HEK293T (cell line): ENCODE data around the gene NAA20.
A peak's percentile ranks its signal among the peaks of the same experiment; 100 is the strongest.
"Not testable (repeated sequence)": the region's sequence is repeated elsewhere in the genome, so short reads cannot be mapped to it uniquely, and the experiment has no call there.

Source experiments
- CTCF ChIA-PET: fragments of 350-600 bp; formaldehyde crosslinking; extraction: SDS; loops from one replicate; lab custom pipeline; 2021; ENCODE audit warnings: antibody characterized with exemption, inconsistent platforms; lab: Yijun Ruan, JAX
- POLR2A ChIA-PET: fragments of 350-600 bp; formaldehyde crosslinking; extraction: SDS; loops from one replicate; lab custom pipeline; 2020; ENCODE audit warnings: antibody characterized with exemption, inconsistent platforms; lab: Yijun Ruan, JAX
- DNase-seq: peaks from one replicate; pipeline ENCODE4 v3.0.0; 2012; ENCODE audit warnings: mixed read lengths; ENCODE audit errors: extremely low spot score
- ARNT ChIP-seq: fragments of 450-650 bp; IDR thresholded peaks from 2 replicates; pipeline ENCODE4 v1.6.1; 2017; ENCODE audit warnings: mild to moderate bottlenecking
- BHLHE40 ChIP-seq: fragments of 450-650 bp; IDR thresholded peaks from 2 replicates; pipeline ENCODE4 v1.6.1; 2016; ENCODE audit warnings: mild to moderate bottlenecking, moderate library complexity, borderline replicate concordance
- CTBP1 ChIP-seq: fragments of 450-650 bp; IDR thresholded peaks from 2 replicates; pipeline ENCODE4 v1.6.1; 2016; ENCODE audit warnings: borderline replicate concordance
- ELF4 ChIP-seq: fragments of 450-650 bp; IDR thresholded peaks from 2 replicates; pipeline ENCODE4 v1.6.1; 2017; ENCODE audit warnings: antibody characterized with exemption
- FOXA1 ChIP-seq: fragments of 450-650 bp; IDR thresholded peaks from 2 replicates; pipeline ENCODE4 v1.6.1; 2016; ENCODE audit warnings: mild to moderate bottlenecking
- FOXK2 ChIP-seq: fragments of 450-650 bp; IDR thresholded peaks from 2 replicates; pipeline ENCODE4 v1.6.1; 2016; ENCODE audit warnings: mild to moderate bottlenecking
- FOXM1 ChIP-seq: fragments of 450-650 bp; IDR thresholded peaks from 2 replicates; pipeline ENCODE4 v1.6.1; 2017; ENCODE audit warnings: mild to moderate bottlenecking, borderline replicate concordance
- HDGF ChIP-seq: fragments of 450-650 bp; IDR thresholded peaks from 2 replicates; pipeline ENCODE4 v1.6.1; 2017; ENCODE audit warnings: antibody characterized with exemption, borderline replicate concordance
- L3MBTL2 ChIP-seq: fragments of 450-650 bp; conservative IDR thresholded peaks from 2 replicates; pipeline ENCODE4 v1.6.1; 2016; ENCODE audit warnings: mild to moderate bottlenecking
- LEF1 ChIP-seq: fragments of 450-650 bp; IDR thresholded peaks from 2 replicates; pipeline ENCODE4 v1.6.1; 2017; ENCODE audit warnings: mild to moderate bottlenecking, borderline replicate concordance
- NFRKB ChIP-seq: fragments of 450-650 bp; IDR thresholded peaks from 2 replicates; pipeline ENCODE4 v1.6.1; 2016; ENCODE audit warnings: mild to moderate bottlenecking, moderate library complexity
- SP1 ChIP-seq: fragments of 450-650 bp; IDR thresholded peaks from 2 replicates; pipeline ENCODE4 v1.6.1; 2017
- SUZ12 ChIP-seq: fragments of 450-650 bp; IDR thresholded peaks from 2 replicates; pipeline ENCODE4 v1.6.1; 2016; ENCODE audit warnings: mild to moderate bottlenecking
- TARDBP ChIP-seq: fragments of 450-650 bp; IDR thresholded peaks from 2 replicates; pipeline ENCODE4 v1.6.1; 2016
- ZNF384 ChIP-seq: fragments of 450-650 bp; IDR thresholded peaks from 2 replicates; pipeline ENCODE4 v1.6.1; 2016
- TF ChIP-seq, protein P1 (sequence below): fragments of 450-650 bp; IDR thresholded peaks from 2 replicates; pipeline ENCODE4 v1.6.1; 2016

Gene NAA20

DNA sequence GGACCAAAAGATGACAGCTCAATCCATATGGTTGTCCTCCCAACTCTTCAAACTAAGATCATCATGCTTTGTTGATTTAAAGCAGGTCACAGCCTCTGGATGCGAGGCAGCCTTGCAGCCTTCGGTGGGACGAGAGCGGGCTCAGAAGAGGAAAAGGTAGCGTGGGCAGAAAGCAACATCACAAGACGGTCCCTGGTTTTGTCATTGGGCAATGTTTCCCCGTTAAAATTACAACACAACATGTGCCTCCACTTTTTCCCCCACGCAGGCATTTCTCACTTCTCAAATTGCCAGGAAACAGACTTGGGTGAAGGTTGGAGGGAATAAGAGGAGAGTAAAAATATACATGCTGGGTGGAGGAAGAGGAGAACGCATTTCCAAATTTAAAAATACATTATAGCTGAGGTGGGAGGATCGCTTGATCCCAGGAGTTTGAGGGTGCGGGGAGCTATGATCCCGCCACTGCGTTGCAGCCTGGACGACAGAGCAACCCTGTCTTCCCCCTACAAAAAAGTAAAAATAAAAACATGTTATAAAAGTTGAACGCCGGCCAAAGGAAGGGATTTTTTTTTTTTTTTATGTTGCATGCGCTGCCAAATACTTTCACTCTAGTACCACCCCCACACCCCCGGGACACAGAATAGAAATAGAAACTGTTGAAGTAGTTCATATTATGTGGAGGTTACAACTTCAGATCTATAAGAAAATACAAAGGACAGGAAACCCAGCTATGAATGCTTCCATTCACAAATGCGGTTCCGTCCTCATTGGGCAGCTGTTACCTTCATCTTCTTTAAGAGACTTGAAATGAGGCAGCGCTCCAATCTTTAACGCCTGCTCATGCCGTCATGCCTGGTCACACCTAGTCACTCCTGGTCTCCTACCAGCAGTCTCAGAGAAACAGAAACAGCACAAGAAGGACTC lies 13.9 kb upstream of the NAA20 start:
- CTCF ChIA-PET: interaction anchor here (0.5 to 0.6 kb wide), 2 partner anchors 10 to 25 kb away, joined by 3 to 4 read pairs; no protein-coding TSS in a partner anchor
- TF ChIP-seq ZNF384: no peak
- no peak for TF ChIP-seq BHLHE40
- no peak for TF ChIP-seq FOXA1
- no peak for TF ChIP-seq TARDBP
- no peak for TF ChIP-seq HDGF
- TF ChIP-seq SP1: no peak
- TF ChIP-seq, protein P1, sequence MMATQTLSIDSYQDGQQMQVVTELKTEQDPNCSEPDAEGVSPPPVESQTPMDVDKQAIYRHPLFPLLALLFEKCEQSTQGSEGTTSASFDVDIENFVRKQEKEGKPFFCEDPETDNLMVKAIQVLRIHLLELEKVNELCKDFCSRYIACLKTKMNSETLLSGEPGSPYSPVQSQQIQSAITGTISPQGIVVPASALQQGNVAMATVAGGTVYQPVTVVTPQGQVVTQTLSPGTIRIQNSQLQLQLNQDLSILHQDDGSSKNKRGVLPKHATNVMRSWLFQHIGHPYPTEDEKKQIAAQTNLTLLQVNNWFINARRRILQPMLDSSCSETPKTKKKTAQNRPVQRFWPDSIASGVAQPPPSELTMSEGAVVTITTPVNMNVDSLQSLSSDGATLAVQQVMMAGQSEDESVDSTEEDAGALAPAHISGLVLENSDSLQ: 0 out of 2 replicates have a peak, but pooled peaks have one; percentile 1
- TF ChIP-seq SUZ12: no peak
- TF ChIP-seq CTBP1: no peak
- no peak for TF ChIP-seq LEF1
- peak; percentile 70 for TF ChIP-seq L3MBTL2
- DNase-seq: no peak
- POLR2A ChIA-PET: no interaction called here

DNA sequence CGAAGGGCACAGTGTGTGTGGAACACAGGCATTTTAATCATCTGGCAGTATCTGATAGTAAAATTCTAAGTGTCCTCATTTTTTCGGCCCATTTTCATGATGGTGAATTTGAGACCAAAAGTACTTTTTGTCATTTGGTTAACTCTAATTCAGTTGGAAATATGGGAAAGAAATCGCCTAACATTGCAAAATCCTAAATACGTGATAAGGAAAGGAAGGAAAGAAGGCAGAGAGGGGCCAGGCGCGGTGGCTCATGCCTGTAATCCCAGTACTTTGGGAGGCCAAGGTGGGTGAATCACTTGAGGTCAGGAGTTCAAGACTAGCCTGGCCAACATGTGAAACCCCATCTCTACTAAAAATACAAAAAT lies 13.2 kb upstream of the NAA20 start:
- DNase-seq, POLR2A ChIA-PET: not testable (repeated sequence)
- CTCF ChIA-PET: interaction anchor here (0.6 kb wide), 1 partner anchor 26 kb away, joined by 4 read pairs; no protein-coding TSS in a partner anchor

DNA sequence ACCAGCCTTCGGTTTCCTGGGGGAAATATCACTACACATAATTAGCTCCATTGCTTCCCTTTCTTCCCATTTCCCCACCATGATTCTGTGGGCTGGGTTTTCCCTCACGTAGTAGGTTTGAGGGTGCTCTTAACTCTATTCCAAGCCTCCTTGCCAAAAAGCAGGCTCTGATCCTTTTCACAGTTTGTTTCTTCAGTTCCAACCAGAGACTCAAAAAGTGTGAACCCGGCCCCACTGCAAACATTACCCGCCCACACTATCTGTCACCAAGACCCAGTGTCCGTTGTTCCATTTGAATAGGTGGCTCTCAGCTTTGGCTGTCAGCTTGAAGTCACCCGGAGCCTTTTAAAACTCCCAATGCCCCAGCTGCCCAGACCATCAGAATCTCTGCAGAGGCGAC lies 11.8 kb upstream of the NAA20 start:
- POLR2A ChIA-PET: interaction anchor here (1.3 kb wide), 1 partner anchor 12 kb away, joined by 5 read pairs; the partner anchor contains the start of gene NAA20
- CTCF ChIA-PET: no interaction called here
- DNase-seq: no peak
- TF ChIP-seq CTBP1: no peak
- no peak for TF ChIP-seq TARDBP
- TF ChIP-seq HDGF: no peak
- TF ChIP-seq ZNF384: no peak
- TF ChIP-seq SP1: no peak
- TF ChIP-seq NFRKB: no peak

DNA sequence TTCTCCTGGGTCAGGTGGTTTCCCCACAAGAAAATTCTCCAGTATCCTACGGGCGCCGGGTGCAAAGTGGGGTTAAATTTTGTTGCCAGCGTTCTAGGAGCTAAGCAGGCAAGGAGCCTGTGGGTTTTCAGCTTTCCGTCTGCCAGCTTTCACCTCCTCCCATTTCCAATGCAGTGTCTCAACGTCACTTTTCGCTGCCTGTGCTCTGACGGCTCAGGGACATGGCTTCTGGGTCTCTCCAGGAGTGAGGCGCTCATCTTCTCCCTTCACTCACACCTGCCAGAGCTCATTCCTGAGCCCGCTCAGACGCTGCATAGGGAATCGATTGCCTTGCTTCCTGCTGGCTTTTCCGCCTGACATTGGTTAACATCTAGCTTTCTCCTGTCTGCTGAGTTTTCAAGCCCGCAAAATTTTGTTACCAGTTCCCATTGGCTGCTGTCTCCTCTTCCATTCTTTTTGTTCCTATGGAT lies 7.3 kb upstream of the NAA20 start:
- DNase-seq: no peak
- CTCF ChIA-PET: no interaction called here
- TF ChIP-seq SP1 (no peak), ZNF384 (no peak), BHLHE40 (no peak), SUZ12 (no peak), FOXA1 (no peak), CTBP1 (no peak), L3MBTL2 (no peak), ARNT (no peak), ELF4 (no peak), TARDBP (no peak), FOXK2 (no peak), FOXM1 (no peak), NFRKB (no peak), HDGF (no peak), LEF1 (no peak)
- TF ChIP-seq, protein P1: no peak
- POLR2A ChIA-PET: interaction anchor here (1.1 kb wide), 1 partner anchor 43 kb away, joined by 3 read pairs; the partner anchor contains the start of genes CFAP61 and CRNKL1

DNA sequence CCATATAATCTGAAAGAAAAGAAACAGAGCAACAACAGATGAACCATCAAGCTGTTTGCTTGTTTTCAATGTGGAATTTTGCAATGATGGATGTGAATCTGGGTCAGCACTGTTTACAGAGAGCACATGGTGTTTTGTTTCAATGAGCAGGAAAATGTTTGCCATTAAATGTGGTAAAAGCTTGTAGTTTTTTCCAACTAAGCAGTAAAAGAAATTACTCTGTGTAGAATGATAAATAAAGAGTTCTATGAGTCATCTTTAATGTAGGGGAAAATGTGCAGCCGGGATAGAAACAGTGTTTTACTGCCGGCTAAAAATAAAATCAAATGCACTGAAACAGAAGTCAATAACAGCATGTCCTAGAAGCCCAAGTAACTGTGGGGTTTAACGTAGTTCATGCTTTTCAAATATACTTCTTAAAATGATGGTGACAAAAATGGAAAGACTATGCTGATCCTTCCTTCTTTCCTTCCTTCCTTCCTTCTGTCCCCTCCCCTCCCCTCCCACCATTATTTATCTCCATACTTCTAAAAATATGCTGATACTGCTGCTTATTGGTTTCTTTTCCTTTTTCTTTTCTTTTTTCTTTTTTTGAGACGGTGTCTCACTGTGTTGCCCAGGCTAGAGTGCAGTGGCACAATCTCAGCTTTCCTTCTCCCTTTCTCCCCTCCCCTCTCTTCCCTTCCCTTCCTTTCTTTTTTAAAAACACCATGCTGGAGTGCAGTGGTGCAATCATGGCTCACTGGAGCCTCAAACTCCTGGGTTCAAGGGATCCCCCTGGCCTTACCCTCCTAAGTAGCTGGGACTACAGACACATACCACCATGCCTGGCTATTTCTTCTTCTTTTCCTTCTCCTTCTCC lies 6.3 kb upstream of the NAA20 start:
- ChIA-PET POLR2A (interaction anchor here (1.1 kb wide), 1 partner anchor 42 kb away, joined by 3 read pairs; the partner anchor contains the start of genes CFAP61 and CRNKL1), CTCF (interaction anchor here (0.6 kb wide), 2 partner anchors 1182 to 1429 kb away, joined by 3 to 8 read pairs; no protein-coding TSS in a partner anchor)
- TF ChIP-seq, protein P1: peak; percentile 51
- TF ChIP-seq CTBP1: peak; percentile 43; the same call in 1 of the 2 replicates
- 0 out of 2 replicates have a peak, but pooled peaks have one; percentile 22 for TF ChIP-seq L3MBTL2
- peak; percentile 42; the same call in 1 of the 2 replicates for TF ChIP-seq FOXA1
- peak; percentile 77 for TF ChIP-seq FOXK2
- no peak for TF ChIP-seq SUZ12
- peak; percentile 21 for DNase-seq

DNA sequence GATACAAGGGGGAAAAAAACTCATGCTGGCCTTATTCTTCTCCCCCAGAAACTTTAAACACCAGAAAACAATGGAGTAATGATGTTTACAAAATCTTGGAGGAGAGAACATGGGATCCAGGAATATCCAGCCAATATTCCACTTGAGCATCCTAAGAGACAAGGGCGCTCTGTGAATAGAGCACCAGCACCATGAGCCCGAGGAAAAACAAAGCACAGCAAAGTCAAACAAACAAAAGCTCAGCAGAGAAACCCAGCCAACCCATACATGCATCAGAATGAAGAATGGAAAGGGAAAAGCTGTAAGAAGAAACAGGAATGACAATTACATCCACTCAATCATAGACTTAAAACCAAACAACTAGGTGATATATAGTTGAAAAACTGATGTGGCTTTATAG lies 4.6 kb upstream of the NAA20 start:
- TF ChIP-seq ZNF384: no peak
- TF ChIP-seq FOXA1: no peak
- TF ChIP-seq CTBP1: no peak
- no peak for TF ChIP-seq TARDBP
- TF ChIP-seq FOXK2: no peak
- no peak for TF ChIP-seq NFRKB
- no peak for TF ChIP-seq L3MBTL2
- no peak for TF ChIP-seq LEF1
- no peak for TF ChIP-seq SUZ12
- no peak for TF ChIP-seq SP1
- TF ChIP-seq, protein P1: no peak
- TF ChIP-seq ELF4: no peak
- ChIA-PET POLR2A (no interaction called here), CTCF (no interaction called here)
- DNase-seq: no peak
